GM12865 (cell line): ENCODE data around the gene SLC27A1.
A peak's percentile ranks its signal among the peaks of the same experiment; 100 is the strongest.

Source experiments
- DNase-seq: peaks from one replicate; pipeline ENCODE4 v3.0.0; 2010; ENCODE audit warnings: low read depth
- H3K4me3 ChIP-seq: 2 replicates; pipeline ENCODE4 v1.5.1; 2011; ENCODE audit warnings: mild to moderate bottlenecking, low read depth, low read length, control low read depth
- TF ChIP-seq, protein P1 (sequence below): IDR thresholded peaks from 2 replicates; pipeline ENCODE4 v1.5.1; 2011; ENCODE audit warnings: low read length, control low read depth, low read depth, inconsistent platforms; ENCODE audit not compliant: insufficient read depth; ENCODE audit errors: missing control alignments

SLC27A1 gene

DNA sequence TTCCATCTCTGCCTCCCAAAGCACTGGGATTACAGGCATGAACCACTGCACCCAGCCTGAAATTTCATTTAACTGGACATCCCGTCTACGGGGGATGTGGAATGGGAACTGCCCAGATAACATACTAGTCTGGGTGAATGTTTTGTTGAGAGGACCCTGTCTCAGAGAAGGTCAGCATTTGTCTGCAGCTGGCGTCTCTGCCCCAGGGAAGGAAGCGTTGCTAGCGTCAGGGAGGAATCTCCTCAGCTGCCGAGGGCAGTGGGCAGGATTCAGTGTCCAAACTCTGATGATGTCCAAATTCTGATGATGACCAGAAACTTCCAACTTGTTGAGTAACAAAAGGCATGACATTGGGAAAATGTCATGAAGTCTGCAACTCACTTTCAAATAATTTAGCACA, 12.7 kb upstream of the SLC27A1 start:
- no peak overlapping the region for H3K4me3 ChIP-seq
- TF ChIP-seq, protein P1, sequence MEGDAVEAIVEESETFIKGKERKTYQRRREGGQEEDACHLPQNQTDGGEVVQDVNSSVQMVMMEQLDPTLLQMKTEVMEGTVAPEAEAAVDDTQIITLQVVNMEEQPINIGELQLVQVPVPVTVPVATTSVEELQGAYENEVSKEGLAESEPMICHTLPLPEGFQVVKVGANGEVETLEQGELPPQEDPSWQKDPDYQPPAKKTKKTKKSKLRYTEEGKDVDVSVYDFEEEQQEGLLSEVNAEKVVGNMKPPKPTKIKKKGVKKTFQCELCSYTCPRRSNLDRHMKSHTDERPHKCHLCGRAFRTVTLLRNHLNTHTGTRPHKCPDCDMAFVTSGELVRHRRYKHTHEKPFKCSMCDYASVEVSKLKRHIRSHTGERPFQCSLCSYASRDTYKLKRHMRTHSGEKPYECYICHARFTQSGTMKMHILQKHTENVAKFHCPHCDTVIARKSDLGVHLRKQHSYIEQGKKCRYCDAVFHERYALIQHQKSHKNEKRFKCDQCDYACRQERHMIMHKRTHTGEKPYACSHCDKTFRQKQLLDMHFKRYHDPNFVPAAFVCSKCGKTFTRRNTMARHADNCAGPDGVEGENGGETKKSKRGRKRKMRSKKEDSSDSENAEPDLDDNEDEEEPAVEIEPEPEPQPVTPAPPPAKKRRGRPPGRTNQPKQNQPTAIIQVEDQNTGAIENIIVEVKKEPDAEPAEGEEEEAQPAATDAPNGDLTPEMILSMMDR = no peak
- no peak for DNase-seq

DNA sequence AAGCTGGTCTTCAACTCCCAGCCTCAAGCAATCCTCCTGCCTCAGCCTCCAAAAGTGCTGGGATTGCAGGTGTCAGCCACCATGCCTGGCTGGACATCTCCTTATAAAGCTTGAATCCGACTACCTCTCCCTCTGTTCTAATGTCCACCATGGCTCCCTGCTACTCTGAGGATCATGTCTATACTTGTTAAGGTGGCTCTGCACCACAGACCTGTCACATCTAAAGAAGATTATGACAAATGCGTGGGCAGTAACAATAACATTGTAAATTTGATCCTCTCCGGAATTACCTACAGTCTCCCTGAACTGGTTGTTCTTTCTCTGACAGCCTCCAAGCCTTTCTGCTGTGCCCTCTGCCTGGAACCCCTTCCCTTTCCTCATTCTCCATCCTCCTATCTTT, 11.4 kb upstream of the SLC27A1 start:
- H3K4me3 ChIP-seq = no peak overlapping the region
- TF ChIP-seq, protein P1 = no peak
- DNase-seq = no peak

DNA sequence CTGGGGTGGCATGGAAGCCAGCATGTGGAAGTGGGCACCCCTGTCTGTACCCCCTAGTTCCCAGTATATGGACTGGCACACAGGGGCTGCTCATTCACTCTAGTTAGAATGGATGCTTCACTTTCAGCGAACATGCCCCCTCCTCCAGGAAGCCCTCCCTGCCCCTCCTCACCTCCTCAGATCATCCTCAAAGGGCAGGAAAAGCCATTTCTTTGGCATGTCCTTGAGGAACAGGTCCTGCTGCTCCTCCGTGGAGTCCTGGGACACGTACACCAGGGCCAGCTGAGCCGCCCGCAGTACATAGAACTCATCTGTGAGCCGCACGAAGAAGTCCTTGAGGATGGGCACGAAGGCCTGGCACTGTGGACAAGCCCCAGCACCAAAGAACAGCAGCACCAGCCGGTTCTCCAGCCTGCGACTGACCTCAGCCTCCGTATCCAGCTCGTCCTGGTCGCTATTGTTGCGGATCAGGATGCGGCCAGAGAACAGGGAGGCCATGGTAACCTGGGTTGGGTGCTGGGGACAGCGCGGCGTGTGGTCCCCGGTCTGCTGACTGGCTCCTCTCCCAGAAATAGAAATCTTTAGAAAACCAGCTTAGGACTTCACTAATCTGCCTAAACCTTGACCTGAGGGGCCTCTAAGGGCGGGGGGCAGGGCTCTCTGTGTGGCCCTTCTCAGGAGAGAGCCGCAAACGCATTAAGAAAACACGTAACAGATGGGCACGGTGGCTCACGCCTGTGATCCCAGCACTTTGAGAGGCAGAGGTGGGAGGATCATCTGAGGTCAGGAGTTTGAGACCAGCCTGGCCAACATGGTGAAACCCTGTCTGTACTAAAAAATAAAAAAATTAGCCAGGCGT, 9.7 kb upstream of the SLC27A1 start, which contains the start of gene NXNL1:
NXNL1 (minus strand) TSS at position 555 of the 859 bp plus-strand sequence; CDS start at position 498, 57 bp downstream.
- TF ChIP-seq, protein P1 = no peak
- DNase-seq = no peak
- H3K4me3 ChIP-seq = no peak within 1 kb of the TSS

DNA sequence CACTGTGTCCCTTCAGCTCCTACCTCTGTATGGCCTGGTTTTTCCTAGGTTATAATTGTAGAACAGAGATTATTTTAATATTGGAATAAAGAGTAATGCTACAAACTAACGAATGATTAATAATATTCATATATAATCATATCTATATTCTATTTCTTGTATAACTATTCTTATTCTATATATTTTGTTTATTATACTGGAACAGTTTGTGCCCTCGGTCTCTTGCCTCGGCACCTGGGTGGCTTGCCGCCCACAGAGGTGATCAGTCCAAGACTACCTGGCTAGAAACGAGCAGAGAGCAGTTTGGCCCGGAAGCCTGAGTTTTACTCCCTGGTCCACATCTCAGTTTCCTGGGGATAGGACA, 3.9 kb upstream of the SLC27A1 start:
- TF ChIP-seq, protein P1 = no peak
- no peak overlapping the region for H3K4me3 ChIP-seq
- DNase-seq = no peak

DNA sequence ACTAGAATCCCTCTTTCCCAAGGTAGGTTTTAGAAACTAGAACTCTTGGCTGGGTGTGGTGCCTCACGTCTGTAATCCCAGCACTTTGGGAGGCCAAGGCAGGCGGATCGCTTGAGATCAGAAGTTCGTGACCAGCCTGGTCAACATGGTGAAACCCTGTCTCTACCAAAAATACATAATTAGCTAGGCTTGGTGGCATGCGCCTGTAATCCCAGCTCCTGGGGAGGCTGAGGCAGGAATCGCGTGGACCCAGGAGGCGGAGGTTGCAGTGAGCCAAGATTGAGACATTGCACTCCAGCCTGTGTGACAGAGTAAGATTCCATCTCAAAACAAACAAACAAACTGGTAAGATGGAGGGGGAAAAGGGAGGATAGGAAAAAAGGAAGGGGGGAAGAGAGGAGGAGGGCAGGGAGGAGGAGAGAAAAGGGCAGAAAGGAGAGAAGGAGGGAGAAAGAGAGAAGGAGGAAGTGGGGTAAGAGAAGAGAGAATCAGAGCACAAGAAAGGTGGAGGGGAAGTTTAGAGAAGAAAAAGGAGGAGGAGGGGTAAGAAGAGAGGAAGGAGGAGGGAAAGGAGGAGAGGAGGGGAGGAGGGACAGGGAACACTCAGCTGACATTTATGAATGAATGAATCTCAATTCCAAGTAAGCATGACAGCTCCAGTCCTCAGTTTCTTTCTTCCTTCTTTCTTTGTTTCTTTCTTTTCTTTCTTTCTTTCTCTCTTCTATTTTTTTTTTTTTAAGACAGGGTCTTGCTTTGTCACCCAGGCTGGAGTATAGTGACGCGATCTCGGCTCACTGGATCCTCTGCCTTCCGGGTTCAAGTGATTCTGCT, 2.6 kb upstream of the SLC27A1 start:
- DNase-seq = no peak
- no peak overlapping the region for H3K4me3 ChIP-seq
- TF ChIP-seq, protein P1 = no peak

DNA sequence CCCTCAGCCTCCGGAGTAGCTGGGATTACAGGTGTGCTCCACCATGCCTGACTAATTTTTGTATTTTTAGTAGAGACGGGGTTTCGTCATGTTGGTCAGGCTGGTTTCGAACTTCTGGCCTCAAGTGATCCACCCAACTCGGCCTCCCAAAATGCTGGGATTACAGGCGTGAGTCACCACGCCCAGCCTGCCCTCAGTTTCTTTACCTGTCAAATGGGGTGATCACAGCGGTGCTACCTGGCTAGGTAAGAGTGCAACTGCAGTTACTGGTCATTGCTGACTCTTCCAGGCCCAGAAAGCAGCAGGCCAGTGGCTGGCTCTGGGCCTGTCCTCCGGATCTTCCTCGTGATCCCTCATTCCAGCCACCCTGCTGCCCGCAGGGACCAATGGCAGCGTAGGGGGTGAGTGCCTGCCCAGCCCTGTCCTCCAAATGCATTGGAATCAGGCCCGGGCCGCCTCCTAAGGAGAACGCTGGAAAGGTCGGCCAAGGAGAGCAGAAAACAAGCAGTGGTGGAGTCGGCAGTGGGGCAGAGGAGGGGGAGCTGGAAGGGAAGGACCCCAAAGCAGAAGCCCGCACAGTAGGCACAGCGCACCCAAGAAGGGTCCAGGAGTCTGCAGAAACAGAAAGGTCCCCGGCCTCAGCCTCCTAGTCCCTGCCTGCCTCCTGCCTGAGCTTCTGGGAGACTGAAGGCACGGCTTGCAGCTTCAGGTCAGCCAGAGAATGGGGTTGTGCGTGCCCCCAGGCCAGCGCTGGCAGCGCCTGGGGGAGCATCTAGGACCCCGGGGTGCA, 1.8 kb upstream of the SLC27A1 start:
- TF ChIP-seq, protein P1 = no peak
- no peak for DNase-seq
- H3K4me3 ChIP-seq = peak overlapping the region; percentile 60
